CD4-positive, alpha-beta T cell treated with Interleukin-15 for 1 hour (primary cell): ENCODE data around the gene AQP2.
"Not testable (repeated sequence)": the region's sequence is repeated elsewhere in the genome, so short reads cannot be mapped to it uniquely, and the experiment has no call there.

Experiments used
- DNase-seq: peaks from one replicate; pipeline ENCODE4 v3.0.0-alpha.2; 2020

The AQP2 gene

DNA sequence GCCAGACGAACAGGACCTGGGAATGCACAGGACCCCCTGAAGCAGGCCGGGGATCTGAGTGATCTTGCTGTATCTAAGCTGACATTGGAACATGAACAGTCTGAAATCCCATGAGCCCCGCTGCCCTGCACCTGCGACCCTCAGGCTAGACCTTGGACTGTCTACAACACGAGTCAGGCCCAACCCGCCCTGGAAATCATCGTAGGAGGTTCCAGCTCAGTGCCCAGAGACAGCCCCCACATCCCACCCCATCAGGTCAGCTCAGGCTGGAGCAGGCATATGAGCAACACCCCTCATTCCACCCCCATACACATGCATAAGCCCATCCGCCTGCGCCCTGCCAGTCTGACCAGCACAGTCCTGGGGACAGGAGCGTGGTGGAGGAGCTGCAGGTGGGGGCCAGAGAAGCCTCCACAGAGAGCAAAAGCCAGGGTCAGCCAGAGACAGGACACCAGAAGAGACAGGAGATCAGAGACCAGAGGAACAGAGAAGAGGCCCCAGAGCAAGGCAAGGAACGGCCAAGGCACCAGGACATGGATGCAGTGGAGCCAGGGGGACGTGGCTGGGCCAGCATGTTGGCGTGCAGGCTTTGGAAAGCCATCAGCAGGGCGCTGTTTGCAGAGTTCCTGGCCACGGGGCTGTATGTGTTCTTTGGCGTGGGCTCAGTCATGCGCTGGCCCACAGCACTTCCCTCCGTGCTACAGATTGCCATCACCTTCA, 22.3 kb downstream of the AQP2 start, which contains the start of gene AQP6:
Gene AQP6 (plus strand): TSS at position 307 of the 720 bp plus-strand sequence. CDS start 227 bp downstream, at position 534.
- no peak for DNase-seq

DNA sequence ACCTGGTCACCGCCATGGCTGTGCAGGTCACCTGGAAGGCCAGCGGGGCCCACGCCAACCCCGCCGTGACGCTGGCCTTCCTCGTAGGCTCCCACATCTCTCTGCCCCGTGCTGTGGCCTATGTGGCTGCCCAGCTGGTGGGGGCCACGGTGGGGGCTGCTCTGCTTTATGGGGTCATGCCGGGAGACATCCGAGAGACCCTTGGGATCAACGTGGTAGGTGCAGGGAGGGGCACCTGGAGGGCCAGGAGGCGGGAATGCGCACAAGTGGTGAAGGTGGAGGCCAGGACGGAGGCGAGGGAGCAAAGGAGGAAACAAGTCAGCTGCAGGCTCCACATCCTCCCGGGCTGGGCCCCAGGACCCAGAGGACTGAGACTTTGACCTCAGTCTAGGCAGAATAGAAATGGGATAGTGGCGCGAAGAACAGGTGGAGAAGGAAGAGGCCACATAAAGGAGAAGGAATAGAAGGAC, 22.9 kb downstream of the AQP2 start:
- DNase-seq: no peak

GRCh38 chr12:49974231-49974675, 23.7 kb downstream of the AQP2 start:
- no peak for DNase-seq

DNA sequence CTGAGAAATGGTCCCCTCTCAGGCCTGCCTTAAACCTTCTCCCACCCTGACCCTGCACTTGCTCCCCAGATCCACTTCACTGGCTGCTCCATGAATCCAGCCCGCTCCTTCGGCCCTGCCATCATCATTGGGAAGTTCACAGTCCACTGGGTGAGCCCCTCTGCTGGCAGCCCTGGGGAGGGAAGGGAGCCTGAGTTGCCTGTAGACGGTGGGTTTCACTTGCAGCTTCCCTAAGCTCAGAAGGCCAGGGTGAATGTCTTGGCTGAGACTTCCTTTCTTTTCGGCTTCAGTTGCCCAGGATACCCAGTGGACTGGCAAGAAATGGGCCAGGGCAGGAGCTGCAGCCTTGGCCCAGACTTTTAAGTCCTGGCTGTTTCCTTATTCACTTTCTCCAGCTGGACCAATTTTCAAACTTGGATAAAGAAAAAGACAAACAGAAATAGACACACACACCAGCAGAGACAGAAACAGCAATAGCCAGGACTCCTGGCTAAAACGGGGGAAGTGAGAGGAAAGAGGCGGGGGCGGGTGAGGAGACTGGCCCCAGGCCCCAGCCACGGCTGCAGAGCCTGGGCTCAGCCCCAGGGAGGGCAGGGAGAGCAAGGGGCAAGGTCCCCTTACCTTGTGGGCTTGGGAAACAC, 24.3 kb downstream of the AQP2 start:
- no peak for DNase-seq

GRCh38 chr12:49975318-49975761, 24.8 kb downstream of the AQP2 start:
- no peak for DNase-seq

DNA sequence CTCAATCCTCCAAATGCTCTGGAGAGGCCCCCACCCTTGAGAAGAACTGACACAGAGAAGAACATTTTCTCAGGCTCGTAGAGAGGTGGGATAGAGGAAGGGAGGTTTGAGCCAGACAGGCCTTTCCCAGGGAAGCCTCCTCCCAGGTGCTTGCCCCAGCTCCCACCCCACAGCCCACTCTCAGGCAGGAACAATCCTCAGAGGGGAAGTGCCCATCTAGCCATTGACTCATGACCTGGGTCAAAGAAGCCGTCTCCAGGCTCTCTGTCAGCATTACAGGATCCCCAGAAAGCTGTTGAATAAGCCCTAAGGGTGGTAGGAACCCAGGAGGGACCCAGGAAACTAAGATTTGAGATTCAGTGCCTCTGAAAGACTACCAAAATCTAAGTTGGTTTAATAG, 26.0 kb downstream of the AQP2 start:
- no peak for DNase-seq

GRCh38 chr12:49978125-49978524, 27.6 kb downstream of the AQP2 start:
- DNase-seq: no peak

GRCh38 chr12:49979016-49979586, 28.6 kb downstream of the AQP2 start:
- DNase-seq: no peak

DNA sequence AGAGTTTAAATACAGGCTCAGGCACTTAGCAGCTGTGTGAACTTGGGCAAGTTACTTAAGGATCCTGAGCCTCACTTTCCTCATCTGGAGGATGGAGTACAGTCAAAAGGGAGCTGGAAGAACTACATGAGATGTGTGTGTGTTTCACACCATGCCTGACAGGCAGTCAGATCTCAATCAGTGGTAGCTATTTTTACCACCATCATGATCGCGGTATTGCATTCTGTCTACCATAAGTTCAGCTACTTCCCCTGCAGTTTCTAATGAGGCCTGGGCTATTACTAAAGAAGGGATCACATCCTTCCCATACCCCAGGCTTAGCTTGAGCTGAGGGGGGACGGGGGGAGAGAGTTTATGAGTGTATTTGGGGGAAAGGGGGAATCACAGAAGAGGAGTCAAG, 29.3 kb downstream of the AQP2 start:
- no peak for DNase-seq

DNA sequence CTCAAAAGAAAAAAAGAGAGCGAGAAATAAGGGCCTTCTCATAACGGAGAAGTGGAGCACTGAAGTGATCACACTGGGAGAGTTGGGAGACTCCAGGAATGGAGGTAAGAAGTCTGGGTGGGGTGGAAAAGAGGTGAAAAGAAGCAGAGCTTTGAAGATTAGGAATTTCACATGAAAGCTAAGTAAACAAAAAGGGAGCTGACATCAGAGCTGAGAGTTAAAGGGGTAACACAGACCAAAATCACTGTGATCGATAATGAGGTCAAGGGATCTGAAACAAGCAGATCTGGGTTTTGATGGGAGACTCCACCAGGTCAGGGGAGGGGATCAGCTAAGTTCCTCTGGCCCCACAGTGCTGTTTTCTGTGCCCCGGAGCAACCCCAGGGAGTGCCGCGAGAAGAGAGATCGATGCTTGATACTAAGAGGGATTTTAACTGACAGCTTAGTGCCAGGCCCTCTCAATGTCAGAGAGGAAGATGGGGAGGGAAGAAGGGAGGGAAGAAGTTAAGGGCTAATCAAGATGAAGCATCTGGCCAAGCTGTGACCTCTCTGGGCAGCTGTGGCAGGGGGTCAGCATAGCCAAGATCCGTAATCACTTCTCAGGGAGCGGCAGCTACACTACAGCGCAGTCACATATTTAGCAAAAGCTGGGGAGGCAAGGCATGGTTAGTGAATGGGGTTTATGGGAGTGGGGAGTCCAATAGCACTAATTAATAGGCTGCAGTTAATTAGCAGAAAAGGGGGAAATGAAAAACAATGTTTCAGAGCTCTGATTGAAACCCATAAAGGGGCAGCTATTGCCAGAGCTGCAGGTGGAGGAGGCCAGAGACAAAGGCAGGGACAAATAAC, 30.2 kb downstream of the AQP2 start:
- DNase-seq: no peak

DNA sequence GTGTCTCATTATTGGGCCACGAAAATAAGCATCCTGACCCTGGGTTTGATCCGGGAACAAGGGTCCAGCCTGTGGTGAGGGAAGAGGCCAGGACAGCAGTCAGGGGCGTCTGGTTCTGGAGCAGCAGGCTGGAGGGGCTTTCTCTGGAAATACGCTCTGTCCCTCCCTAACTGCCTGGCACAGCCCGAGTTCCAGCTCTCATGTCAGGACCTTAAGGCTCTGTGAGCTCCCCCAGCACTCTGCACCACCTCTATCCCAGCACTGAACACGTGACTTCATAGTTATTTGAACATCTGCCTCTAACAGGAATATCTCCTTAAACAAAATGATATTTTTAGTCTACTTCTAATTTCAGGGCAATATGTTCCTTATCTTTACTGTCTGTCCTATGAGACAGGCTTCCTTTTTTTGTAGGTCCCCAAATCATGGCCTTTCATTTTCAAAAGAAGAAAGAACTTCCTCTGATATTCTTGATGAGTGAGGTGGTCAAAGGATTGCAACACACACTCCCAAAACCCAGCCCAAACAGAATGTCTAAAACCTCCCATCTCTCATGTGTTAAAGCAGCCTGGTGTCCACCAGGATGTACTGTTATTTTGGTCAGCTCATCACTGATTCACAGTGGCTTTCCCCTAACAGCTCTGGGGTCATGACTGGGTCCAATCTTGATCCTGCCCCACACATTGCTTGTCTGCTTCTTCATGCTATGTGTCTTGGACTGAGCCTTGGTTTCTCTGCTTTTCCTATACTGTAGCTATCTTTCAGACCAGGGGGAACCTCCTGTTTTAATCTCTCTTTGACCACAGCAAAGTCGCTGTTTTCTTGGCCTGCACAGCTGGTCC, 31.9 kb downstream of the AQP2 start:
- DNase-seq: no peak

DNA sequence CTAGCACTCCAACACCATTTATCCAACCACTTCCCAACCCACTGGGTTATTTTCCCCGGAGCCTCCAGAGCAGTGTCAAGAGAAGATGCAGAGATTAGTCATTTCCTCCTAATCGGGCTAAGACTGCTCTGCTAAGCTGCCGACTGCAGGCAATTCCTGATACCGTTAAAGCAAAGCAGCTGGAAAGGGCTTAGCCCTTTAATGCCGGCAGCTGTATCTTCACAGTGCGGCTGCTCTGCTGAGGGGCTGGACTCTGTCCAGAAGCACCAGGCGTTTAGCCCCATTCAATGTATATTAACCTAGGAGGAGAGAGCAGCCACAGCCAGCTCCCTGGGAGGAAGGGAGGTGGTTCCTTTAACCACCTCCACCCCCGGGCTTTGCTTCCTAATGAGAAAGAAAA, 33.4 kb downstream of the AQP2 start:
- DNase-seq: no peak

DNA sequence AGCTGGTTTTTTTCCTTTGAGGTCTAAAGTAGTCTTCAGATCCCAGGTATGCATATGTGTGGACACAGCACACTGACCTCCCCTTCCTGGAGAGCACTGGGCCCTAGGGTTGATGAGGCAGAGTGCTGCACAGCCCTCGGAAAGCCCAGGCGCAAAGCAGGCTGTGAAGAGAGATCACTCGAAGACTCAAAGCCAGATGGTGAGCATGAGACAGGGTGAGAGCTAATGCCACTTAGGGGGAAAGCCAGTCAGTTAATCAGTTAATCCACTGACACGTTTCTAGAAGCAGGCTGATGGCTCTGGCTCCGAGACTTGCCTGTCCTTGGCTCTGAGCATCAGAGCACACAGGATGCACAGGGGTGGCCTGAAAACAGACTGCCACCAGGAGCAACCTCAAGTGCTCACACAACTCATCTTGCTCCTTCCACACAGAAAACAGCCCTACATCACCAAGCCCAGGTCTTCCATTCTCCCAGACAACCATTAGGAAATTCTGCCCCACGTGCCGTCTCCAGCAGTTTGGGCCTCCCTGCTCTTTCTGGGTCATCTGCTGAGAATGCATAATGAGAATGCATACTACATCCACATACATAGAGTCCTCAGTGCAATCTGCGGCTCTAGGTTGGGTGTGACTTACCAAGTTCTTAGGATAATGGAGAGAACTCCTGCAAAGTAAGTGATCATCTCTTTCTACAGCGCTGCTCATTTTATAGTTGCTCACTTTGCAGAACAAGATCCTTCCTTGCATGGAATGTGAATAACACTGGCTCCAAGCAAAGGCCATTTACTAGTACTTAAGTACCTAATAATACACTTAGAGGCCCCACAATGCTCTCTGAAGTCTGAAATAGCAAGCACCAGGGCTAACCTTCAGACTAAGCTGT, 34.2 kb downstream of the AQP2 start:
- DNase-seq: no peak

DNA sequence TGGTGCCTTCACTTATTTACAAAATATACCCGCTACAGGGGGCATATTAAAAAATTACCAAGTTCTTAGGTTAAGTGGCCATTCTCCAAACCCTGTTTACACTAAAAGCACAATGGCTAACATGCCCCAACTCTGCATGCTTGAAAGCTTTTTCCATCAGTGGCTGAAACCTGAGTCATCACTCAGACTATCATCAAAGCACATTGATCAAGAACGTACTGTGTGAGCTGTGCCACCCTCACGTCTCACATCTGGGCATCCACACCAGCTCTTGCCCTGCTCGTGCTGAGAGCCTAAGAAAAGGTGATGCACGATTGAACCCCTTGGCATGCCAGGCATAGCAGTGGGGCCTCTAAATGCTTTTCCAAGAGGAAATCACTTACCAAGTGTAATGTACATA, 35.4 kb downstream of the AQP2 start:
- no peak for DNase-seq

DNA sequence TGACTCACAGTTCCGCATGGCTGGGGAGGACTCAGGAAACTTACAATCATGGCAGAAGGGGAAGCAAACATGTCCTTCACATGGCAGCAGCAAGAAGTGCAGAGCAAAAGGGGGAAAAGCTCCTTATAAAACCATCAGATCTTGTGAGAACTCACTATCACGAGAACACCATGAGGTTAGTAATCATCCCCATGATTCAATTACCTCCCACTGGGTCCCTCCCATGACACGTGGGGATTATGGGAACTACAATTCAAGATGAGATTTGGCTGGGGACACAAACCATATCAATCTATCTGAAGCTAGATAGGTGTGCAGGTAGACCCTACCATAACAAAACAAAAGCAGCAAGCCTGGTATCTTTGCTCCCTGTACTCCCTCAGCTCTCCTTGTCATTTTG, 35.9 kb downstream of the AQP2 start:
- not testable (repeated sequence) for DNase-seq

GRCh38 chr12:49987625-49988303, 37.2 kb downstream of the AQP2 start:
- no peak for DNase-seq

- not testable (repeated sequence) for DNase-seq
Observed at GRCh38 chr12:49989400-49989799, 38.9 kb downstream of the AQP2 start.

GRCh38 chr12:49990273-49990672, 39.7 kb downstream of the AQP2 start:
- no peak for DNase-seq

DNA sequence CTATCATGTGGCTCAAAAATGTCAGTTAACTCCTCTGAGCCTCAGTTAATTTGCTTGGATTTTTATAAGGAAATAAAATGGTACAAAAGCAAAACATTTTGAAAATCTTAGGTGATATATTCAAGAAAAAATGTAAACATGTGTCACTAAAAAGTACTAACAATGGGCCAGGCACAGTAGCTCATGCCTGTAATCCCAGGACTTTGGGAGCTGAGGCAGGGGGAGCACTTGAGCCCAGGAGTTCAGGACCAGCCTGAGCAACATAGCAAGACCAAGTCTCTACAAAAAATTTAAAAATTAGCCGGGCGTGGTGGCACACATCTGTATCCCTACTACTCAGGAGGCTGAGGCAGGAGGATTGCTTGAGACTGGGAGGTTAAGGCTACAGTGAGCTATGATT, 47.9 kb downstream of the AQP2 start:
- no peak for DNase-seq

- DNase-seq: no peak
Observed at GRCh38 chr12:50003595-50003994, 53.1 kb downstream of the AQP2 start.
